GM11168 (cell line): ENCODE data around the gene ALPL.
"Not testable (repeated sequence)": the region's sequence is repeated elsewhere in the genome, so short reads cannot be mapped to it uniquely, and the experiment has no call there.

Experiments used
- in situ Hi-C: fragments of 300-500 bp; cut with MboI; formaldehyde crosslinking; loops from one replicate; pipeline ENCODE4 v1.12.0; 2022; ENCODE audit warnings: low sequenced_read_pairs; ENCODE audit not compliant: unreplicated experiment

The ALPL gene

DNA sequence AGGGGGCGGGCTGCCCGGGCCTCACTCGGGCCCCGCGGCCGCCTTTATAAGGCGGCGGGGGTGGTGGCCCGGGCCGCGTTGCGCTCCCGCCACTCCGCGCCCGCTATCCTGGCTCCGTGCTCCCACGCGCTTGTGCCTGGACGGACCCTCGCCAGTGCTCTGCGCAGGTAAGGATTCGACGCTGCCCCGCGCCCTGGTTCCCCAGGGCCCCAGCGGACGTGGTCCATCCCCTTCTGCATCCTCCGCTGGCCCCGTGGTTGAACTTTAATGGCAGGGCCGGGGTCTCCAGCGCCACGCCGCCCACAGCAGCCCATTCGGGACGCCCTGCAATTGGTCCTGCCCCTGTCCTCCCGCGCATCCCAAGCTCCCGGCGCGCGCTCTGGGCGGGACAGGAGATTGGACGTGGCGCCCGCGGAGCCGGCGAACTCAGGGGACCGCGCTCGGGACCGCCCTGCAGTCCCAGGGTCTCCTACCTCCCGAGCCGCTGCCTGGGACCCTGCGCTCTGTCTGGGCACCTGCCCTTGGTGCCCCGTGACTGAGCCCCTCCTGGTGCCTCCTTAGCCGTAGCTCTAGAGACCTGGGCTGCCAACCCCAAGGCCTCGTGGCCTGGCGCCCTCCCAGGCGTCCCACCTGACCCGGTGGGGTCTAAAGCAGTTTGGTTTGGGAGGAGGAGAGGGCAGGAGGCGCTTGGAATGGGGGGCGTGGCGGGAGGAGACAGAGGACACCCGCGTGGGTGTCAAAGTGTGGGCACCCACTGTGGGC is at the start of gene ALPL:
TSS of gene ALPL (plus strand) at position 73 of the 762 bp plus-strand sequence. CDS start 44,659 bp downstream, outside the sequence.
- in situ Hi-C loops: no loop called here

DNA sequence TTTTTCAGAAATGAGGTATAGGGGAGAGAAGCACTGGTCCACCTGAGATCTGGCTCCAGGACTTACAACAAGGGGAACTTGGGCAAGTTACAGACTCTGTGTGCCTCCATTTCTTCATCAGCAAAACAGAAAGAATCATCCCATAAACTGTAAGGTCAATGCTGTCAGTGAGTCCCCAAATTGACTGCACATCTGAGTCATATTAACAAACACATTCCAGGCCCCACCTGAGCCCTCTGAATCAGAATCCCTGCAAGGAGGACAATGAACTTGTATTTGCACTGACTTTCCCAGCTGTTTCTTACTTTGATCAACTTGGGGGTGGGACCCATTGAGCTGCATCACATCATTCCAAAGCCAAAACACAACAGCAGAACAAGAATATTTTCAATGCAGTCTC is 44.1 kb upstream of the ALPL start:
- in situ Hi-C loops: not testable (repeated sequence)

DNA sequence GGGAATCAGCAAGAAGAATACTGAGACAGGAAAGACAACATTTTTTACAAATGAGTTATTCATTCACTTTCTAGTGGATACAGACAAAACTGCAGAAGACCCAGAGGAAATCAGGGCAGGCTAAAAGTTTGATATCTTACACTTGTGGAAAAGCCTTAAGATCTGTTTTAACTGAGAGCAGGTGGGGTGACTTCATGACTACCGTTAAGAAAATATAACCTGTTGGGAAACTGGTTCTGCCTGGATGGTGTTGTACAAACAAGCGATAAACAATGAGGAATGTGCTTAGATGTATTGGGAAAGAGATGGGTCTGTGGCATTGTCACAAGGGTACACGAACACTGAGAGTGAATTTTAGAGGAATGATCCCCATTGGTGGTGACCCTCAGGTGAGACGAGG is 41.3 kb upstream of the ALPL start:
- in situ Hi-C loops: not testable (repeated sequence)

DNA sequence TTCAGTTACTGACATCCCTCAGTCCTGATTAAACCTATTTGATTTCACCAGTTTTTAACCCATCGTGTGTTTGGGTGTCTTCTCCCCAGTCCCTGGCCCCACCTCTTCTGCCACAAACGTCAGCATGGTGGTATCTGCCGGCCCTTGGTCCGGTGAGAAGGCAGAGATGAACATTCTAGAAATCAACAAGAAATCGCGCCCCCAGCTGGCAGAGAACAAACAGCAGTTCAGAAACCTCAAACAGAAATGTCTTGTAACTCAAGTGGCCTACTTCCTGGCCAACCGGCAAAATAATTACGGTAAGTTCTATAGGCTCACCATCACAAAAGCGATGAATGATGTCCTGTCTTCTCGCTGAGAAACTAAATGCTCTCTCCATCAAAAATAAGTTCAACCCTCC is 40.6 kb upstream of the ALPL start:
- in situ Hi-C loops: no loop called here

DNA sequence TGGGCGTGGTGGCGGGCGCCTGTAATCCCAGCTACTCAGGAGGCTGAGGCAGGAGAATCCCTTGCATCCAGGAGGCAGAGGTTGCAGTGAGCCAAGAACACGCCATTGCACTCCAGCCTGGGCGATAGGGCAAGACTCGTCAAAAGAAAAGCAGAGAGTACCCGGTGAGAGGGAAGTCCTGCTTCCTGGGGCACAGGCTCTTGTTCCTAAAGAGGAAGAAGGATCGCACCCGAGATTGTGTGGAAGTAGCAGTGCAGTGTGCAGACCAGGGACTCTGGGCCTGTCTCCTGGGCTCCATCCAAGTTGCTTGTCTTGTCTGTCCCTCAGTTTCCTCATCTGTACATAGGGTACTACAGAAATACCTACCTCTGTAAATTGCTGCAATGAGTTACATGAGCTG is 39.6 kb upstream of the ALPL start:
- in situ Hi-C loops: no loop called here

DNA sequence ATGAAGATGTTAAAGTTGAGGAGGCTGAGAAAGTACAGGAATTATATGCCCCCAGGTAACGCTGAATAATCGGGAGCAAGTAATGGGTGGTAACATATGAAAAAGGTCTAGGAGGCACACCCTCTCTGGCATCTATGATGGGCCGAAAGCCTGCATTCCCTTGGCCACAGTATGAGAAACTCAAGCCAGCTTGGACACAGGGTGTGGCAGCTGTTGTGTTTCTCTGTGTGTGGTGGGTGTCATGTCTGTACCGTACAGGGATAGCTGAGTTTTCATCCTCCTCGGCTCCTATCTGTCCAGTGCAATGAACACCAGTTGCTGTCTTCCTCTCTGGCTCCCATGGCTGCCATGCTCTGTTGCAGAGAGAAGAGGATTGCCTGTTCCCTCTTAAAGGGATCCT is 36.4 kb upstream of the ALPL start:
- in situ Hi-C loops: no loop called here

DNA sequence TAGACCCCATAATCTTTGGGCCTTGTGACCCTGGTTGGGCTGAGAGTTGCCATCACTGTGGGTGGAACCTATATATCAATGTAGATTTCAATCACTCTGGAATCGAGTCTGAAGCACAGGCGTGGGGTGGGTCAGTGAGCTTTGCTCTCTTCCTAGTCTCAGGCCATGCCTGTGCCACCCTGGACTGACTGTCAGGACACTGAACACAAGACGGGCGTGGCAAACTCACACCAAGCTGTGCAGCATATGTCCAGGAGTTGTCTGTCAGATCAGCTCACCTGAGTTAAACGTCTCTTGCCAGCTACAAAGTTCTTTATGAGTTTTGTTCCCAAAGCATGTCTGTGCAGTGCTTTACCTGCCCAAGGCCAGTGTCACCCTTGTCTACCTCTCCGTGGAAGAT is 30.9 kb upstream of the ALPL start:
- in situ Hi-C loops: no loop called here

DNA sequence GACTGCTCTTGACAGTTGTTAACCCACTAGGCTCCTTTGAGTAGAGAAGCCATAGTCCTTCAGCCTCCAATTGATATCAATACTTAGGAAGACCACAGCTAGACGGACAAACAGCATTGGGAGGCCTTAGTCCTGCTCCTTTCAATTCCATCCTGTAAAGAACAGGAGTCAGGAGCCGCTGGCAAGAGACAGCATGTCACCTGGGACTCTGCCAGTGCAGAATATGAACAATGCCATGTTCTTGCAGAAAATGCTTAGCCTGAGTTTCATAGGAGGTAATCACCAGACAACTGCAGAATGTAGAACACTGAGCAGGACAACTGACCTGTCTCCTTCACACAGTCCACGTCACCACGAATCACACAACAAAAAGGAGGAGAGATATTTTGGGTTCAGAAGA is 25.3 kb upstream of the ALPL start:
- in situ Hi-C loops: loop anchor here (5.0 kb wide), 1 partner anchor 57 kb away; no protein-coding TSS in a partner anchor

DNA sequence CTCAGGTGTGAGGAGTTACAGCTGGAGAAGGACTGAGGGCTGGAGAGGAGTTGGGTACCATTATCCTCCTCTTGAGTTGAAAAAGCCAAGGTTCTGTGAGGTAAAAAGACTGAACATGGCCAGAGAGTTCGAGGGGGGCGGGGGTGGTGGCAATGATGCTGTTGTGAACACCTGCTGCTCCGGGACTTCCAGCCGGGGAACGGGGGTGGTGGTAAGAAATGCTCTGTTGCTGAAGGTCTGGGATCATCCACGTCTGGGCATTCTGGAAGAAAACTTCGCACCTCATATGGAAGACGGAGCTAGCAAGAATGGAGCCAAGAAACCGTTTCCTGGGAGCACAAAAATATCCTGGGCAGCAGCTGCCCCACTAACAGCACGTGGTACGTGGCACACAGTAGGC is 20.1 kb upstream of the ALPL start:
- in situ Hi-C loops: no loop called here

DNA sequence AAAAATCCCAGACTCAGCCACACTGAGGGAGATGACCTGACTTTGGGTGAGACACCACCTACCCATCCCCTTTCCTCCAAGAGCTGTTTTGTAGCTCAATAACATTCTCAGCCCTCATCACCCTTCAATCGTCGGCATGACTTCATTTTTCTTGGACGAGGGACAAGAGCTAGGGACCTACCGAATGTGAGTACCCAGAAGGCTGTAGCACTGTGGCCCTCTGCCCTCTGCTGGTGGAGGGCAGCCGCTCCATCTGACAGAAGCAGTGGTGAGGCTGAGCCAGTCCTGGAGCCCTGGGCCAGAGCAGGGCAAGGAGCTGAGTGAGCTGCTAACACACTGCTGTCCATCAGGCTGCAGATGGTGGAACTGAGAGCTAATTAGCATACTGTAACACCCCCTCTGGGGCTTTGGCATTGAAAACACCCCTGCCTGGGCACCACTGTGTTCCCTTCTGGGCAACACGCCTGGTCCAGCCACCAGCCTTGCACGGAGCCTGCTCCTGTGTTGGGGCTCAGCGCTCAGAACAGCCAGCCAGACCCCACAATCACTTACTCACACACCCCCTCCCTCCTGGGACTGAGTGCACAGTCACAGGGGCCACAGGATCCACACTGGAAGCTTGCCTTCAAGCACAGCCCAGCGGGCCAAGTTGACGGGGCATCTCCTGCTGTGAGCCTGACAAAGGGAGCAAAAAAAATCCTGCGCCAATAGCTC is 18.3 kb upstream of the ALPL start:
- in situ Hi-C loops: no loop called here

DNA sequence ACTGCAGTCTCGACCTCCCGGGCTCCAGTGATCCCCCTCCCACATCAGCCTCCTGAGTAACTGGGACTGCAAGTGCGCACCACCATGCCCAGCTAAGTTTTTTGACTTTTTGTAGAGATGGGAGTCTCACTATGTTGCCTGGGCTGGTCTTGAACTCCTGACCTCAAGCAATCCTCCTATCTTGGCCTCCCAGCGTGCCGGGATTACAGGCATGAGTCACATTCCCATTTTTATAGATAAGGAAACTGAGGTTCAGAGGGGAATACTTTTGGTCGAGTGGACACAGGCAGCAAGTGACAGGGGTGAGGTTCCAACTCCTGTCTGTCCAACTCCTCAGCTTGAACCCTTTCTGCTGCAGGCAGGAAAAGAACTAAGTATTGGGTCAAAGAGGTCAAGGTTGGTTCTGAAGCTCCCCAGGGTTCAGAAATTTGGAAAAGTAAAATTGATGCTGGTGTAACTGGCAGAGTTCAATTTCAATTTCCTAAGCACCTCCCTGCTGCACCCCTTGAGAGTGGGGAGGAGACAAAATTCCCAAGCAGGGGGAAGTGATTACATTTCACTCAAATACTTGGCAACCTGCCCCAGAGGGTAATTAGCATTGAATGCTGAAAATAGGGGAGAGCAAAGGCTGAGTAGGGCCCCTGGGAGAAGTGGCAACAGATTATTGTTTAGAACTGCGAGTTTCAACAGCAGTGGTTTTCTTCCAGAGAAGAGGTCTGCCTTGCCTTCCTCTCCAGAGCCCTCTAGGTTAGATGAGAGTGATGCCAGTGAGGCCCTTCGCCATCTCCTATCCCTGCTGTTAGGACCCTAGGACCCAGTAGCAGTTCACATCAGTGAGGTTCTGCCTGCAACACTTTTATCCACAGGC is 17.5 kb upstream of the ALPL start:
- in situ Hi-C loops: no loop called here

DNA sequence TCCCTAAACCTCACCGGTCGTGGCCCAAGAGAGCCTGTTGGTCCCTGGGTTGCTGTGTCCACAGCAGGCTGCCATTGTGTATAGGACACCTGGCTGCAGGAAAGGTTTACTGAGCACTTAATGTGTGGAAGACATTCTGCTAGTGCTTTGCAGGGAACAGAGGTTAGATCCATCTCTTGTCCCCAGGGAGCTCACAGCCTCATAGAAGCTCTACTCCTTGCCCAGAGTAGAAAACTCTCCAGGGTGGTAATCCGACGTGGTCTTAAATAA is 16.9 kb upstream of the ALPL start:
- in situ Hi-C loops: no loop called here

DNA sequence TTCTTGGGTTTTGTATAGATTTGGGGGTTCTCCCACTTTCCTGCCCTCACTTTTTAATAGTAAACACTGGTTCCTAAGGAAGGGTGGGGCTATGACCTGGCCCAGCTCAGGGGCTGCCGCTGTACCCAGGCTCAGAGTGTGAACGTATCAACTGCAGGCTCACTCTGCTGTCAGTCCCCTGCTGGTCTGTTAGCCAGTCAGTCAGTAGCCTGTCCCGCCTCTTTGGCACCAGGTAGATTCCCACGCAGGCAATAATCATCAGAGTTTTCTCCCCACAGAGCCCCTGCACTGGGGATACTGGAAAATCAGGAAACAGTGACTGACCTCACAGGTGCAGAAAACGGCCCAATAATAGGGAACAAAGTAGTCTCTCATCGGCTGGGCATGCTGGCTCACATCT is 15.0 kb upstream of the ALPL start:
- in situ Hi-C loops: no loop called here

DNA sequence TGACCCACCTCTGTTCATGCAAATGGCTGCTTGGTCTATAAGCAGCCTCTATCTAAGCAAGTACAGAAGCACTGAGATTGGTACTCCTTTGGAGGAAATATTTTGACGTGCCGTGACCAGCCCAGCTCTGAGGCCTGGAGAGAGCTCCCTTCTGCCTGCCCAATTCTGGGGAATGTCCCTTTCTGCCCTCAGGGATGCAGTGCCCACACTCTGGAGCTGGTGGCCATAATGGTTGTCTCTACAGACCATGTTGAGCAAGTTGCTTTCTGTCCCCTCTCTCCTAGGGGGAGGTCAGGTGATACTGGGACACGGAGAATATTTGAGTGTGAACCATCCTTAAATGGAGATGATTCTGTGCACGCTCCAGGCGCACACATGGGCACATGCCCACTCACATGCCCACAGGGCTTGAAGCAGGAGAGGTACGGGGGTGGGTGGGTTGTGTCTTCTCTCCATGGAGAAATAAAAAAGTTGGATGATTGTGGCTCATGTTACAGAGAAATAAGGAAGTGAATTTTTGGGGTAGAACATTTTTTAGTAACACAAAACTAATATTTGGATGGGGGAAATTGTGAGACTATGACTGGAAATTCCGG is 13.9 kb upstream of the ALPL start:
- in situ Hi-C loops: no loop called here

DNA sequence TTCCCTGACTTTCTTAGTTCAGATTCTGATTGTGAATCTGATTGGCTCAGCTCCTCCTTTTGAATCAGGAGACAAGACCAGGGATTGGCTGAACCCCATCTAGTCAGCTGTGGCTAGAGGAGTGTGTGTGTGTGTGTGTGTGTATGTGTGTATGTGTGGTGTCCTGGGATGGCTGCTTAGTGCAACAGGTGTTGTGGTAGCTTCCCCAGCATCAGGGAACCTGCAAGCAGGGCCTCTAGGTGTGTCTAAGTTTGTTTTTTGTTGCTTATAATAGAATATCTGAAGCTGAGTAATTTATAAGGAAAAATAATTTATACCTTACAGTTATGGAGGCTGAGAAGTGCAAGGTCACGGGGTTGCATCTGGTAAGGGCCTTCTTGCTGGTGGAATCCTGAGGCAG is 13.2 kb upstream of the ALPL start:
- in situ Hi-C loops: no loop called here

DNA sequence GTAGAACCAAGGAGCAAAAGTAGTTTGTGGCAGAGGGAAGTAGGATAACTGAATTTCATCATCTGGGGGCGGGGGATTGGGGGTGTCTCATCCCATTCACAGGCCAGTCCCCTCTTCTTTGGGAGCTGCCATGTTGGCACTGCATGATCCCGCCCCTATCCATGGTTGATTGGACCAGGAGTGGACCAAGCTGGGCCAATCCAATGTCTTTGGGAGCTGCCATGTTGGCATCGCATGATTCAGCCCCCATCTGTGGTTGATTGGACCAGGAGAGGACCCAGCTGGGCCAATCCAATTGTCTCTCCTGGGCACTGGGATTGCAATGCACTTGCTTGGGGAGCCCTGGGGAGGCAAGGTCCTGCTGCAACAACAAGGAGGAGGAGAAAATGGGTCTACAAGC is 12.3 kb upstream of the ALPL start:
- in situ Hi-C loops: no loop called here

DNA sequence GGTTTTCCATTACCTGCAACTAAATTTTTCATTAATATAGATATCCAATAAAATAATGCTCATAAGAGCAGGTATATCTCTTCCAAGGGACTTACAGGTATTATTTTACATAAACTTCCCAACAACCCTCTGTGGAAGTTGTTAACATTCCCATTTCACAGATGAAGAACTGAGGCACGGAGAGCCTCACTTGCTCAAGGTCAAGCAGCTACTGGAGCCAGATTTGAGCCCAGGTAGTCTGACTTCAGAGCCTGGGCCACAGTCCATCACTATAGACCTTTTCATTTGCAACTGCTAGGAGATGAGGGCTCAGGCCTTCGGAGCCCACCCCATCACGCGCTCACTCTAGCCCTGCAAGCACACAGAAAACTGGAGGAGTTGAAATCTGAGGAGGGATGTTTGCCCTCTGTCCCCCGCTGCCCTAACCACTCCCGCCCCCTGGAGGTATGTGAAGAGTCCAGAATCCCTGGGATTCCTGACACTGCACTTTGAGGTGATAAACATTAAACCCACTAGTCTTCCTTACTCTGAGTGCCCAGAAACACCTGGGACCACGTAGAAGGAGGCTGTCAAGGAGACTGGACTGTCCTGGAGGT is 11.7 kb upstream of the ALPL start:
- in situ Hi-C loops: no loop called here

DNA sequence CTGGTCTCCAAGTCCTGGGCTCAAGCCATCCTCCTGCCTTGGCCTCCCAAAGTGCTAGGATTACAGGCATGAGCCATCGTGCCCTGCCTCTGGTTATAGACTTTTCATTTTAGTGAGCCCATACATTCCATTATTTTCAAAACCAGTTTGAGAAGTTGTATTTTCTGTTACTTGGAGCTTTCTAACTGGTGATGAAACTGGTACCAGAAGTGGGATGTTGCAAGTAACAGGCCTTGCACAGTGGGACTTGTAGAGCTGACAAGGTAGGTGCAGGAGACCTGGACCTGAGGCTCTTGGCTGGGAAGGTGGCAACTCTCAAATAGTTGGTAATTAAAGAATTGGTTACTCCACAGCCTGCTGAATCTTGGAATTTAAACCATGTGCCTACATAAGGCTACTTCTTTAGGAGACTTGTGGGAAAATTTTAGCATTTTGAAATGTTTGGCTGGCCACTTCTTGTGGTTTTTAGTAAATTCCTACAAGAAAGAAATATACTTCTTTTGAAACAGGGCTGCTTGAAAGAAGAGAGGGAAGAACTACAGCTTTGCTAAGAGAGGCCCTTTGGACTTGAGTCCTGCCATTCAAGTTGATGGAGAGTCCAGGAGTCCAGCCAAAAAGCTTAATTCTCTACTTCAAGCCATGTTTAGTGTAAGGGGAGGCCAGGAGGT is 9.8 kb upstream of the ALPL start:
- in situ Hi-C loops: no loop called here

DNA sequence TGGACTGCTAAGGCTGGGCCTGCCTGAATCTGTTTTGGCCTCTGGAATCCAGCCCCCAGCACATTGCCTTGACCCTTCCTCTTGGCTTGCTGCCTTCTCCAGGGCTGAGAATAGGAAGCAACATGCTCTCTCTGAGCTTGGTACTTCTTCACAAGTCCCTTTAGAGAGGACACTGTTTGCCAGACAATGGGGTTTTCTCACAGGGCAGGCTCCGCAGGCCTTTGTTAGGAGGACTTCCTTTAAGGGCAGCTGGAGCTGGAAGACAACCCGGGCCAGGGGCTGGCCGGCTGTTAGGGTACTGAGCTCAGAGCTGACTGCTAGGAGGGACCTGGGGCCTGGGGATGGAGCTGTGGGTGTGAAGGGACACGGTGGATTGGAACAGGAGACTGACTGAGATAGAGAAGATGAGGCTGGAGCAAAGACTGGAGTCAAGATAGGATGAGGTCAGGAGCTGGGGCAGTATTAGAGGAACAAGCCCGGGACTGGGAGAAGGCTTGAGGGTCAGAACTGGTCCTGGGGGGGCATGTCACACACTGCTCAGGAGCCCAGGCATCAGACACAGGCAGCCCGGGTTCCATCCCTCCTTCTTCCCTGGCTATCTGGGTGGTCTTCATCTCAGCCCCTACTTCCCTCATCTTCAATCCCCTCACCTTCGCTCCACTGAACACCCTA is 5.4 kb upstream of the ALPL start:
- in situ Hi-C loops: no loop called here
